A549 (cell line): ENCODE measurements around the gene MAP3K2. TPM values are rescaled to one million over a fixed set of nuclear protein-coding genes. Genes with fewer than 3 reads are reported as not detected.

Experiments
- ATAC-seq, 2 experiments: fragments of 200-7000 bp in 1 of 2; fragments of >200 bp in 1 of 2; cut with Nextera tagmentation in 1 of 2; cut with Tn5 transposase in 1 of 2; 3 replicates each; pipeline versions ENCODE4 v1.8.0 to v1.9.1; 2018 to 2020; ENCODE audit warnings: mild to moderate bottlenecking in 1 of 2, moderate library complexity in 1 of 2
- CTCF ChIA-PET: fragments of 300-600 bp; sonication (Branson Sonifier 250); formaldehyde crosslinking; extraction: SDS; loops from one replicate; lab custom pipeline; 2021; ENCODE audit warnings: antibody characterized with exemption, inconsistent platforms; lab: Yijun Ruan, JAX
- POLR2A ChIA-PET: fragments of 350-600 bp; formaldehyde crosslinking; extraction: SDS; loops from one replicate; lab custom pipeline; 2021; ENCODE audit warnings: antibody characterized with exemption, inconsistent platforms; lab: Yijun Ruan, JAX
- DNase-seq, 2 experiments: peaks; one replicate each; pipeline versions ENCODE4 v3.0.0 to v3.0.0-alpha.2; 2011 to 2016; ENCODE audit warnings: low read depth in 1 of 2, low spot score in 1 of 2
- FAIRE-seq: peaks from 2 replicates; lab custom pipeline; 2011; peaks lifted over from hg19 to GRCh38; lab: Jason Lieb, UNC
- H3K27ac ChIP-seq, 2 experiments: fragments of >200 bp; sonication (Bioruptor Twin); formaldehyde crosslinking; 3 replicates each; pipeline ENCODE4 v1.5.1; 2016 to 2017
- H3K4me1 ChIP-seq: fragments of >200 bp; sonication (Bioruptor Twin); formaldehyde crosslinking; 3 replicates; pipeline ENCODE4 v1.6.1; 2016
- H3K4me2 ChIP-seq: fragments of >200 bp; sonication (Bioruptor Twin); formaldehyde crosslinking; 3 replicates; pipeline ENCODE4 v1.6.1; 2016
- H3K4me3 ChIP-seq: fragments of >200 bp; sonication (Bioruptor Twin); formaldehyde crosslinking; 3 replicates; pipeline ENCODE4 v1.5.1; 2016
- H3K9me3 ChIP-seq: fragments of >200 bp; sonication (Bioruptor Twin); formaldehyde crosslinking; 3 replicates; pipeline ENCODE4 v1.6.1; 2016
- BHLHE40 ChIP-seq: IDR thresholded peaks from 2 replicates; pipeline ENCODE4 v1.6.1; 2012; ENCODE audit warnings: low read depth, low read length, inconsistent platforms
- CBX2 ChIP-seq: fragments of 200-600 bp; sonication (generic); IDR thresholded peaks from 2 replicates; pipeline ENCODE4 v1.6.1; 2016; ENCODE audit warnings: low read depth, mild to moderate bottlenecking, borderline replicate concordance
- CEBPB ChIP-seq, 2 experiments: fragments of >200 bp in 1 of 2; sonication (Bioruptor Twin) in 1 of 2; formaldehyde crosslinking in 1 of 2; IDR thresholded peaks; 2 replicates each; pipeline ENCODE4 v1.6.1; 2012 to 2016
- CHD2 ChIP-seq: fragments of 150-350 bp; IDR thresholded peaks from 2 replicates; pipeline ENCODE4 v1.6.1; 2014; ENCODE audit warnings: low read length; ENCODE audit not compliant: partially characterized antibody
- CHD4 ChIP-seq: fragments of 200-600 bp; sonication (generic); IDR thresholded peaks from 2 replicates; pipeline ENCODE4 v1.6.1; 2016; ENCODE audit warnings: antibody characterized with exemption, mild to moderate bottlenecking, borderline replicate concordance
- EP300 ChIP-seq, 2 experiments: fragments of >200 bp; sonication (Bioruptor Twin); formaldehyde crosslinking; IDR thresholded peaks; 2 replicates in 1 of 2; 3 replicates in 1 of 2; pipeline ENCODE4 v1.6.1; 2016 to 2017
- ESRRA ChIP-seq: fragments of 150-350 bp; IDR thresholded peaks from 2 replicates; pipeline ENCODE4 v1.6.1; 2014; ENCODE audit warnings: mild to moderate bottlenecking, low read length, borderline replicate concordance
- FOSB ChIP-seq: fragments of 250-450 bp; sonication (Bioruptor Pico); IDR thresholded peaks from 2 replicates; pipeline ENCODE4 v1.5.0; 2020; ENCODE audit warnings: mild to moderate bottlenecking, moderate library complexity
- FOXS1 ChIP-seq: fragments of 250-450 bp; sonication (Bioruptor Pico); IDR thresholded peaks from 2 replicates; pipeline ENCODE4 v1.5.0; 2020; ENCODE audit warnings: mild to moderate bottlenecking, moderate library complexity
- HEYL ChIP-seq: fragments of 250-450 bp; sonication (Bioruptor Pico); IDR thresholded peaks from 2 replicates; pipeline ENCODE4 v1.8.0; 2021; ENCODE audit warnings: mild to moderate bottlenecking, moderate library complexity
- HOXA7 ChIP-seq: fragments of 250-450 bp; sonication (Bioruptor Pico); IDR thresholded peaks from 2 replicates; pipeline ENCODE4 v1.5.0; 2020; ENCODE audit warnings: mild to moderate bottlenecking, moderate library complexity
- HOXB13 ChIP-seq: fragments of 250-450 bp; sonication (Bioruptor Pico); IDR thresholded peaks from 2 replicates; pipeline ENCODE4 v1.5.0; 2020; ENCODE audit warnings: low read depth, mild to moderate bottlenecking, moderate library complexity
- HOXB5 ChIP-seq: fragments of 250-450 bp; sonication (Bioruptor Pico); IDR thresholded peaks from 2 replicates; pipeline ENCODE4 v1.5.0; 2020; ENCODE audit warnings: mild to moderate bottlenecking, moderate library complexity
- JUNB ChIP-seq: fragments of >200 bp; sonication (Bioruptor Twin); formaldehyde crosslinking; IDR thresholded peaks from 2 replicates; pipeline ENCODE4 v1.6.1; 2016
- MAZ ChIP-seq: fragments of 150-350 bp; IDR thresholded peaks from 2 replicates; pipeline ENCODE4 v1.6.1; 2014; ENCODE audit warnings: antibody characterized with exemption, low read depth, low read length, borderline replicate concordance
- MYC ChIP-seq: IDR thresholded peaks from 2 replicates; pipeline ENCODE4 v1.6.1; 2012; ENCODE audit warnings: mild to moderate bottlenecking, inconsistent platforms, low read length, improper control_type of control experiment, borderline replicate concordance
- POLR2A ChIP-seq: IDR thresholded peaks from 2 replicates; pipeline ENCODE4 v1.6.1; 2012; ENCODE audit warnings: mild to moderate bottlenecking, low read length
- RAD21 ChIP-seq, 2 experiments: fragments of >200 bp in 1 of 2; sonication (Bioruptor Twin) in 1 of 2; formaldehyde crosslinking in 1 of 2; IDR thresholded peaks in 1 of 2; conservative IDR thresholded peaks in 1 of 2; 2 replicates in 1 of 2; 3 replicates in 1 of 2; pipeline ENCODE4 v1.6.1; 2012 to 2018; ENCODE audit warnings: inconsistent platforms in 1 of 2
- RFX5 ChIP-seq: fragments of 450-650 bp; IDR thresholded peaks from 2 replicates; pipeline ENCODE4 v1.7.1; 2014; ENCODE audit warnings: antibody characterized with exemption, mild to moderate bottlenecking, moderate library complexity
- SMC3 ChIP-seq: fragments of >200 bp; sonication (Bioruptor Twin); formaldehyde crosslinking; IDR thresholded peaks from 3 replicates; pipeline ENCODE4 v1.6.1; 2018; ENCODE audit warnings: inconsistent platforms
- ZFP36 ChIP-seq: fragments of 450-650 bp; IDR thresholded peaks from 2 replicates; pipeline ENCODE4 v1.6.1; 2014; ENCODE audit warnings: borderline replicate concordance; ENCODE audit not compliant: partially characterized antibody
- WGBS: methylation state at CpG from one replicate; pipeline ENCODE4 v1.1.6; 2017; ENCODE audit errors: missing lambda C conversion rate; 5-methylcytosine and 5-hydroxymethylcytosine counted together
- polyA plus RNA-seq, 4 experiments: library from polyadenylated mRNA; depleted of rRNA in 3 of 4; stranded (reverse); fragments of >200 nt; fragmentation: RNase III in 1 of 4; extraction: RNeasy Plus Mini Kit Qiagen cat#74134 plus additional on column Dnase treatment in 1 of 4; gene quantifications; 2 replicates in 3 of 4; 3 replicates in 1 of 4; pipeline ENCODE4 v1.2.3, GENCODE V29; 2011 to 2017
- TF ChIP-seq, protein P1 (sequence below): fragments of >200 bp; sonication (Bioruptor Twin); formaldehyde crosslinking; IDR thresholded peaks from 2 replicates; pipeline ENCODE4 v1.6.1; 2016
- TF ChIP-seq, protein P2 (sequence below): fragments of 250-450 bp; sonication (Bioruptor Pico); IDR thresholded peaks from 2 replicates; pipeline ENCODE4 v1.5.0; 2020; ENCODE audit warnings: low read depth, mild to moderate bottlenecking, moderate library complexity
- TF ChIP-seq, protein P3 (sequence below): fragments of 450-650 bp; IDR thresholded peaks from 2 replicates; pipeline ENCODE4 v1.6.1; 2014; ENCODE audit warnings: antibody characterized with exemption
- TF ChIP-seq, protein P4 (sequence below): fragments of 200-600 bp; sonication (generic); IDR thresholded peaks from 2 replicates; pipeline ENCODE4 v1.6.1; 2016; ENCODE audit warnings: antibody characterized with exemption, mild to moderate bottlenecking, moderate library complexity
- TF ChIP-seq, protein P5 (sequence below): fragments of >200 bp; sonication (Bioruptor Twin); formaldehyde crosslinking; IDR thresholded peaks from 3 replicates; pipeline ENCODE4 v1.6.1; 2016
- TF ChIP-seq, protein P6 (sequence below): fragments of 250-450 bp; sonication (Bioruptor Pico); IDR thresholded peaks from 2 replicates; pipeline ENCODE4 v1.5.0; 2021; ENCODE audit warnings: mild to moderate bottlenecking, moderate library complexity, borderline replicate concordance

MAP3K2 gene
- polyA plus RNA-seq, 2 of the 4 experiments (the other 2 are of a cell fraction) = 12.3 to 29.7 TPM

DNA sequence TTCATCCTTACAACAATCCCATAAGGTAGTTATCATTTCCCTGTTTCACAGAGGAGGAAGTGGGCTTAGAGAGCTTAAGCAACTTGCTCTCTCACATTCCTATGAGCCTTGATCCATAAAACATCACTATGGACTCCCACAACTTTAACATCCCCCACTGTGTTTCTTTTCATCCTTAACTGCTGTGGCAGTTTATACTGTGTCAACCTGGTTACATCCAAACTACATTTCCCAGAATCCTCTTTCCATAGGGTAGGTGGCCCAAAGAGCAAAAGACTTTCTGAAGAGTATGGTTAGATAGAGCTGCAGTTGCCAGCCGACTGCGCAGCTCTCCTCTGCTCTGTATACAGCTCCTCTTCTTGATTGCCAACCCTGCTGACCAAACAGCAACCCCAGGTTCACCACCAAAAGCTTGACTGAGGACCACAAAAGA lies 22.5 kb downstream of the MAP3K2 start:
- ATAC-seq = peak; percentile 50 to 75; a peak in 4 of 6 replicates

DNA sequence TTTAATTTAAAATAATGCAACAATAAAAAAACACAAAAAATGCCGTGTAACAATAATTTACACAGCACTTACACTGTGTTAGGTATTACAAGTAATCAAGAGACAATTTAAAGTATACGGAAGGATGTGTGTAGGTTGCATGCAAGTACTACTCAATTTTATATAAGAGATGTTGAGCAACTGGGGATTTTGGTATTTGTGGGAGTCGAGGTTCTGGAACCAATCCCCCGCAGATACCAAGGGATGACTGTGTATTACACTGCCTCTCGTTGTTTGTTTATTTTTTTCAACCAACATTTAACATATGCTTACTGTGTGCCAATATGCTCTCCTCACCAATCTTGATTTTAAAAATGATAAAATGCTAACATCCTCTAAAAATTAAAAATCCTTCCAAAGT lies 24.8 kb downstream of the MAP3K2 start:
- CTCF ChIA-PET = no interaction called here
- ATAC-seq (no peak), DNase-seq (no peak), FAIRE-seq (no peak)
- Histone ChIP-seq H3K9me3 (no peaks in the 10 kb centered on the region), H3K27ac (no peak overlapping the region), H3K4me3 (no peak overlapping the region), H3K4me2 (peak overlapping the region; percentile 7; the same call in 2 of the 3 replicates), H3K4me1 (peaks cover 61% of the 10 kb centered on the region)
- POLR2A ChIA-PET = no interaction called here
- no peak for TF ChIP-seq ZFP36
- no peak for TF ChIP-seq BHLHE40
- TF ChIP-seq, protein P1, sequence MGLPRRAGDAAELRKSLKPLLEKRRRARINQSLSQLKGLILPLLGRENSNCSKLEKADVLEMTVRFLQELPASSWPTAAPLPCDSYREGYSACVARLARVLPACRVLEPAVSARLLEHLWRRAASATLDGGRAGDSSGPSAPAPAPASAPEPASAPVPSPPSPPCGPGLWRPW = no peak
- TF ChIP-seq FOSB (CRISPR knock-in tag) = no peak
- TF ChIP-seq HOXB13 (CRISPR knock-in tag) = no peak
- TF ChIP-seq MAZ = no peak
- no peak for TF ChIP-seq CHD2
- no peak for TF ChIP-seq JUNB
- TF ChIP-seq, protein P2, sequence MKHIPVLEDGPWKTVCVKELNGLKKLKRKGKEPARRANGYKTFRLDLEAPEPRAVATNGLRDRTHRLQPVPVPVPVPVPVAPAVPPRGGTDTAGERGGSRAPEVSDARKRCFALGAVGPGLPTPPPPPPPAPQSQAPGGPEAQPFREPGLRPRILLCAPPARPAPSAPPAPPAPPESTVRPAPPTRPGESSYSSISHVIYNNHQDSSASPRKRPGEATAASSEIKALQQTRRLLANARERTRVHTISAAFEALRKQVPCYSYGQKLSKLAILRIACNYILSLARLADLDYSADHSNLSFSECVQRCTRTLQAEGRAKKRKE (CRISPR knock-in tag) = no peak
- TF ChIP-seq ESRRA = no peak
- TF ChIP-seq HOXA7 (CRISPR knock-in tag) = no peak
- no peak for TF ChIP-seq FOXS1 (CRISPR knock-in tag)
- WGBS = 60% methylated on average over 5 of the region's 5 CpGs

More for the DNA sequence above, 22.5 kb downstream of the MAP3K2 start:
- Histone ChIP-seq H3K4me3 (no peak overlapping the region), H3K9me3 (no peaks in the 10 kb centered on the region), H3K4me2 (no peak overlapping the region), H3K4me1 (peaks cover 45% of the 10 kb centered on the region), H3K27ac (no peak overlapping the region)
- DNase-seq (no peak), FAIRE-seq (no peak)
- TF ChIP-seq CBX2 (no peak), RAD21 (conservative IDR thresholded peaks at IDR 0.05 in 1 of 2, IDR thresholded peaks at IDR 0.05 in 1 of 2) (no peak), EP300 (IDR thresholded peaks at IDR 0.05) (no peak), HOXB5 (CRISPR knock-in tag) (no peak), RFX5 (no peak), MYC (no peak), CHD4 (no peak), SMC3 (no peak), ESRRA (no peak), POLR2A (no peak), HOXA7 (CRISPR knock-in tag) (no peak), MAZ (no peak), HEYL (CRISPR knock-in tag) (no peak), CEBPB (IDR thresholded peaks at IDR 0.05) (no peak)
- TF ChIP-seq, protein P3, sequence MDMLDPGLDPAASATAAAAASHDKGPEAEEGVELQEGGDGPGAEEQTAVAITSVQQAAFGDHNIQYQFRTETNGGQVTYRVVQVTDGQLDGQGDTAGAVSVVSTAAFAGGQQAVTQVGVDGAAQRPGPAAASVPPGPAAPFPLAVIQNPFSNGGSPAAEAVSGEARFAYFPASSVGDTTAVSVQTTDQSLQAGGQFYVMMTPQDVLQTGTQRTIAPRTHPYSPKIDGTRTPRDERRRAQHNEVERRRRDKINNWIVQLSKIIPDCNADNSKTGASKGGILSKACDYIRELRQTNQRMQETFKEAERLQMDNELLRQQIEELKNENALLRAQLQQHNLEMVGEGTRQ = no peak
- TF ChIP-seq, protein P4, sequence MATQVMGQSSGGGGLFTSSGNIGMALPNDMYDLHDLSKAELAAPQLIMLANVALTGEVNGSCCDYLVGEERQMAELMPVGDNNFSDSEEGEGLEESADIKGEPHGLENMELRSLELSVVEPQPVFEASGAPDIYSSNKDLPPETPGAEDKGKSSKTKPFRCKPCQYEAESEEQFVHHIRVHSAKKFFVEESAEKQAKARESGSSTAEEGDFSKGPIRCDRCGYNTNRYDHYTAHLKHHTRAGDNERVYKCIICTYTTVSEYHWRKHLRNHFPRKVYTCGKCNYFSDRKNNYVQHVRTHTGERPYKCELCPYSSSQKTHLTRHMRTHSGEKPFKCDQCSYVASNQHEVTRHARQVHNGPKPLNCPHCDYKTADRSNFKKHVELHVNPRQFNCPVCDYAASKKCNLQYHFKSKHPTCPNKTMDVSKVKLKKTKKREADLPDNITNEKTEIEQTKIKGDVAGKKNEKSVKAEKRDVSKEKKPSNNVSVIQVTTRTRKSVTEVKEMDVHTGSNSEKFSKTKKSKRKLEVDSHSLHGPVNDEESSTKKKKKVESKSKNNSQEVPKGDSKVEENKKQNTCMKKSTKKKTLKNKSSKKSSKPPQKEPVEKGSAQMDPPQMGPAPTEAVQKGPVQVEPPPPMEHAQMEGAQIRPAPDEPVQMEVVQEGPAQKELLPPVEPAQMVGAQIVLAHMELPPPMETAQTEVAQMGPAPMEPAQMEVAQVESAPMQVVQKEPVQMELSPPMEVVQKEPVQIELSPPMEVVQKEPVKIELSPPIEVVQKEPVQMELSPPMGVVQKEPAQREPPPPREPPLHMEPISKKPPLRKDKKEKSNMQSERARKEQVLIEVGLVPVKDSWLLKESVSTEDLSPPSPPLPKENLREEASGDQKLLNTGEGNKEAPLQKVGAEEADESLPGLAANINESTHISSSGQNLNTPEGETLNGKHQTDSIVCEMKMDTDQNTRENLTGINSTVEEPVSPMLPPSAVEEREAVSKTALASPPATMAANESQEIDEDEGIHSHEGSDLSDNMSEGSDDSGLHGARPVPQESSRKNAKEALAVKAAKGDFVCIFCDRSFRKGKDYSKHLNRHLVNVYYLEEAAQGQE = no peak
- TF ChIP-seq, protein P5, sequence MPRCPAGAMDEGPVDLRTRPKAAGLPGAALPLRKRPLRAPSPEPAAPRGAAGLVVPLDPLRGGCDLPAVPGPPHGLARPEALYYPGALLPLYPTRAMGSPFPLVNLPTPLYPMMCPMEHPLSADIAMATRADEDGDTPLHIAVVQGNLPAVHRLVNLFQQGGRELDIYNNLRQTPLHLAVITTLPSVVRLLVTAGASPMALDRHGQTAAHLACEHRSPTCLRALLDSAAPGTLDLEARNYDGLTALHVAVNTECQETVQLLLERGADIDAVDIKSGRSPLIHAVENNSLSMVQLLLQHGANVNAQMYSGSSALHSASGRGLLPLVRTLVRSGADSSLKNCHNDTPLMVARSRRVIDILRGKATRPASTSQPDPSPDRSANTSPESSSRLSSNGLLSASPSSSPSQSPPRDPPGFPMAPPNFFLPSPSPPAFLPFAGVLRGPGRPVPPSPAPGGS = no peak
- TF ChIP-seq, protein P6, sequence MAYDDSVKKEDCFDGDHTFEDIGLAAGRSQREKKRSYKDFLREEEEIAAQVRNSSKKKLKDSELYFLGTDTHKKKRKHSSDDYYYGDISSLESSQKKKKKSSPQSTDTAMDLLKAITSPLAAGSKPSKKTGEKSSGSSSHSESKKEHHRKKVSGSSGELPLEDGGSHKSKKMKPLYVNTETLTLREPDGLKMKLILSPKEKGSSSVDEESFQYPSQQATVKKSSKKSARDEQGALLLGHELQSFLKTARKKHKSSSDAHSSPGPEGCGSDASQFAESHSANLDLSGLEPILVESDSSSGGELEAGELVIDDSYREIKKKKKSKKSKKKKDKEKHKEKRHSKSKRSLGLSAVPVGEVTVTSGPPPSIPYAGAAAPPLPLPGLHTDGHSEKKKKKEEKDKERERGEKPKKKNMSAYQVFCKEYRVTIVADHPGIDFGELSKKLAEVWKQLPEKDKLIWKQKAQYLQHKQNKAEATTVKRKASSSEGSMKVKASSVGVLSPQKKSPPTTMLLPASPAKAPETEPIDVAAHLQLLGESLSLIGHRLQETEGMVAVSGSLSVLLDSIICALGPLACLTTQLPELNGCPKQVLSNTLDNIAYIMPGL (CRISPR knock-in tag) = no peak
- ChIA-PET CTCF (interaction anchor here (0.6 to 2.6 kb wide), 5 partner anchors 20 to 310 kb away, joined by 3 to 14 read pairs (median 3); no protein-coding TSS in a partner anchor), POLR2A (no interaction called here)
- 95% methylated on average over 2 of the region's 2 CpGs for WGBS
